B cell (primary cell): ENCODE measurements around the gene RAB43. TPM values are rescaled to one million over a fixed set of nuclear protein-coding genes. Genes with fewer than 3 reads are reported as not detected.

Experiments
- ATAC-seq: fragments of 200-7000 bp; cut with Tn5 transposase; one replicate; pipeline ENCODE4 v1.10.0; 2021; ENCODE audit warnings: low read depth, mild to moderate bottlenecking, moderate number of reproducible peaks, moderate library complexity
- CTCF ChIA-PET: fragments of 350-600 bp; sonication (Branson Sonifier 250); formaldehyde crosslinking; loops from one replicate; lab custom pipeline; 2021; ENCODE audit warnings: antibody characterized with exemption, inconsistent platforms; lab: Charles Lee
- POLR2A ChIA-PET: fragments of 350-600 bp; sonication (Branson Sonifier 250); formaldehyde crosslinking; loops from one replicate; lab custom pipeline; 2021; ENCODE audit warnings: antibody characterized with exemption; lab: Charles Lee
- DNase-seq: peaks from one replicate; pipeline ENCODE4 v3.0.0; 2013
- H2AFZ ChIP-seq: 2 replicates; pipeline ENCODE4 v1.6.1; 2012; ENCODE audit warnings: mild to moderate bottlenecking, low read depth, low read length; ENCODE audit not compliant: insufficient read depth, poor library complexity, severe bottlenecking
- H3K27ac ChIP-seq, 2 donors: 1 replicate in 1 of 2; 2 replicates in 1 of 2; pipeline ENCODE4 v1.5.1; 2012 to 2013; ENCODE audit warnings: low read length in 2 of 2, mild to moderate bottlenecking in 2 of 2, moderate library complexity in 1 of 2
- H3K27me3 ChIP-seq, 4 experiments: fragments of 200-600 bp in 1 of 4; sonication (generic) in 1 of 4; replicated peaks in 1 of 4; 1 replicate in 2 of 4; 2 replicates in 2 of 4; pipeline versions ENCODE4 v1.6.1 to v1.7.0; 2013 to 2016; ENCODE audit warnings: low read length in 3 of 4, mild to moderate bottlenecking in 2 of 4, mixed read lengths in 1 of 4, moderate library complexity in 1 of 4; ENCODE audit not compliant: insufficient read depth in 4 of 4, control insufficient read depth in 3 of 4; ENCODE audit errors: control extremely low read depth in 1 of 4
- H3K36me3 ChIP-seq, 2 experiments: replicated peaks in 1 of 2; 1 replicate in 1 of 2; 2 replicates in 1 of 2; pipeline versions ENCODE4 v1.6.1 to v1.7.1; 2013; ENCODE audit warnings: low read length in 1 of 2; ENCODE audit not compliant: insufficient read depth in 2 of 2, control insufficient read depth in 1 of 2; ENCODE audit errors: control extremely low read depth in 1 of 2, extremely low read depth in 1 of 2
- H3K4me1 ChIP-seq, 2 donors: fragments of 200-600 bp in 1 of 2; sonication (generic) in 1 of 2; 1 replicate in 1 of 2; 2 replicates in 1 of 2; pipeline versions ENCODE4 v1.5.1 to v1.6.1; 2013 to 2017; ENCODE audit warnings: low read length in 2 of 2; ENCODE audit not compliant: control insufficient read depth in 2 of 2, insufficient read depth in 2 of 2
- H3K4me2 ChIP-seq: replicated peaks from 2 replicates; pipeline ENCODE3; 2012; ENCODE audit warnings: mild to moderate bottlenecking, low read depth, low read length; ENCODE audit not compliant: poor library complexity, severe bottlenecking
- H3K4me3 ChIP-seq, 5 experiments: fragments of 200-600 bp in 1 of 5; sonication (generic) in 1 of 5; 1 replicate in 3 of 5; 2 replicates in 2 of 5; pipeline versions ENCODE4 v1.5.1 to v1.7.0; 2011 to 2016; ENCODE audit warnings: low read length in 4 of 5, mild to moderate bottlenecking in 4 of 5, low read depth in 2 of 5, control low read depth in 1 of 5, moderate library complexity in 1 of 5; ENCODE audit not compliant: insufficient read depth in 1 of 5; ENCODE audit errors: control extremely low read depth in 1 of 5, extremely low read depth in 1 of 5
- H3K79me2 ChIP-seq: fragments of 200-600 bp; sonication (generic); one replicate; pipeline ENCODE4 v1.6.0; 2016; ENCODE audit warnings: low read length; ENCODE audit not compliant: control insufficient read depth, insufficient read depth
- H3K9ac ChIP-seq: fragments of 200-600 bp; sonication (generic); 2 replicates; pipeline ENCODE4 v1.6.1; 2017; ENCODE audit warnings: mild to moderate bottlenecking, low read length, moderate library complexity
- H3K9me3 ChIP-seq, 3 donors: one replicate each; pipeline versions ENCODE4 v1.6.1 to v1.7.1; 2013; ENCODE audit warnings: low read length in 2 of 3; ENCODE audit not compliant: control insufficient read depth in 2 of 3, insufficient read depth in 1 of 3; ENCODE audit errors: control extremely low read depth in 1 of 3
- H4K20me1 ChIP-seq: 2 replicates; pipeline ENCODE4 v1.6.0; 2012; ENCODE audit warnings: mild to moderate bottlenecking, low read length; ENCODE audit not compliant: insufficient read depth, control insufficient read depth, poor library complexity, severe bottlenecking
- H3K27ac Mint-ChIP-seq: one replicate; pipeline ENCODE4 v1.8.0; 2021; ENCODE audit warnings: mixed read lengths
- H3K27me3 Mint-ChIP-seq: one replicate; pipeline ENCODE4 v1.8.0; 2021; ENCODE audit warnings: mixed read lengths
- H3K4me1 Mint-ChIP-seq: one replicate; pipeline ENCODE4 v1.8.0; 2021; ENCODE audit warnings: mixed read lengths
- H3K4me3 Mint-ChIP-seq: one replicate; pipeline ENCODE4 v1.8.0; 2021; ENCODE audit warnings: mixed read lengths
- H3K9me3 Mint-ChIP-seq: one replicate; pipeline ENCODE4 v1.8.0; 2022; ENCODE audit warnings: mixed read lengths; ENCODE audit not compliant: insufficient read depth
- CTCF ChIP-seq: fragments of 200-600 bp; IDR thresholded peaks from one replicate; pipeline ENCODE4 v1.8.0; 2022; ENCODE audit warnings: antibody characterized with exemption, mild to moderate bottlenecking
- EZH2 ChIP-seq: IDR thresholded peaks from 2 replicates; pipeline ENCODE4 v1.6.1; 2012; ENCODE audit warnings: borderline replicate concordance, low read depth, mild to moderate bottlenecking, moderate library complexity, low read length; ENCODE audit not compliant: insufficient read depth, poor library complexity, severe bottlenecking
- WGBS: methylation state at CpG from one replicate; pipeline ENCODE4 v1.1.5; 2013; ENCODE audit warnings: missing lambda C conversion rate; ENCODE audit not compliant: insufficient coverage; 5-methylcytosine and 5-hydroxymethylcytosine counted together
- intact Hi-C: fragments of 100-400 bp; cut with micrococcal nuclease; formaldehyde crosslinking; loops from one replicate; pipeline ENCODE4 v1.10.0; 2022
- polyA plus RNA-seq: library from polyadenylated mRNA; depleted of rRNA; stranded (reverse); fragments of >200 nt; gene quantifications from 2 replicates; pipeline ENCODE4 v1.2.3, GENCODE V29; 2012
- total RNA-seq, 2 donors: library from RNA; stranded (reverse); fragments of 120-200 nt in 1 of 2; gene quantifications; 1 replicate in 1 of 2; 2 replicates in 1 of 2; pipeline versions ENCODE4 v1.2.3 to v1.2.4, GENCODE V29; 2013 to 2022

The RAB43 gene
- total and polyA plus RNA-seq, 2 donors (not counting 1 experiment from before 2014, with no cell fraction given) = 7.6 to 14.3 TPM

GRCh38 chr3:129119365-129120100 is 2.1 kb downstream of the RAB43 start:
- TF ChIP-seq EZH2 = no peak
- TF ChIP-seq CTCF = no peak
- H3K36me3 ChIP-seq = peaks cover 4% of the 10 kb centered on the region in 2 experiments
- no peak overlapping the region for H2AFZ ChIP-seq
- Mint-ChIP-seq H3K27ac (peak overlapping the region; percentile 84), H3K27me3 (no peaks in the 10 kb centered on the region), H3K4me1 (peaks cover 53% of the 10 kb centered on the region), H3K9me3 (no peaks in the 10 kb centered on the region), H3K4me3 (peak overlapping the region; percentile 88)
- no peaks in the 10 kb centered on the region for H3K27me3 ChIP-seq
- DNase-seq (no peak), ATAC-seq (no peak)
- H3K4me1 ChIP-seq = peaks cover 42 to 46% of the 10 kb centered on the region in 2 donors
- H3K79me2 ChIP-seq = peaks cover 49% of the 10 kb centered on the region
- intact Hi-C loops = loop anchor here (1.0 to 5.0 kb wide), 8 partner anchors 42 to 458 kb away; partner anchors contain the start of genes COPG1 and ISY1
- H3K9me3 ChIP-seq = no peaks in the 10 kb centered on the region
- H3K27ac ChIP-seq = peak overlapping the region in 1 of 2 donors; percentile 35
- WGBS = 57% methylated on average over 9 of the region's 13 CpGs
- peak overlapping the region; percentile 68 to 81 (median 76) for H3K4me3 ChIP-seq
- ChIA-PET CTCF (interaction anchor here (1.5 to 4.3 kb wide), 6 partner anchors 42 to 205 kb away, joined by 4 to 32 read pairs (median 16); partner anchors contain the start of gene ISY1), POLR2A (interaction anchor here (1.0 to 1.6 kb wide), 3 partner anchors 93 to 197 kb away, joined by 3 to 6 read pairs (median 3); a partner anchor contains a TSS)
- peak overlapping the region; percentile 98 for H3K4me2 ChIP-seq
- peak overlapping the region; percentile 80 for H3K9ac ChIP-seq
- H4K20me1 ChIP-seq = peaks cover 37% of the 10 kb centered on the region

GRCh38 chr3:129118745-129119144 is 2.9 kb downstream of the RAB43 start:
- Mint-ChIP-seq H3K9me3 (no peaks in the 10 kb centered on the region), H3K27ac (peak overlapping the region; percentile 15), H3K4me1 (peaks cover 52% of the 10 kb centered on the region), H3K4me3 (peak overlapping the region; percentile 37), H3K27me3 (no peaks in the 10 kb centered on the region)
- H2AFZ ChIP-seq = no peak overlapping the region
- TF ChIP-seq EZH2 (no peak), CTCF (no peak)
- peak overlapping the region; percentile 98 for H3K4me2 ChIP-seq
- CTCF ChIA-PET = interaction anchor here (0.6 to 4.2 kb wide), 5 partner anchors 35 to 205 kb away, joined by 3 to 32 read pairs (median 5); a partner anchor contains a TSS
- no peaks in the 10 kb centered on the region for H3K27me3 ChIP-seq
- H3K9ac ChIP-seq = no peak overlapping the region
- POLR2A ChIA-PET = no interaction called here
- peaks cover 43% of the 10 kb centered on the region for H4K20me1 ChIP-seq
- intact Hi-C loops = no loop called here
- H3K79me2 ChIP-seq = peaks cover 57% of the 10 kb centered on the region
- no peak overlapping the region for H3K27ac ChIP-seq
- peaks cover 41 to 46% of the 10 kb centered on the region in 2 donors for H3K4me1 ChIP-seq
- H3K4me3 ChIP-seq = peak overlapping the region in 1 of 5 experiments; percentile 72
- 79% methylated on average over 4 of the region's 5 CpGs for WGBS
- ATAC-seq = no peak
- DNase-seq = no peak
- H3K36me3 ChIP-seq = peaks cover 4% of the 10 kb centered on the region in 2 experiments
- H3K9me3 ChIP-seq = no peaks in the 10 kb centered on the region
